ENCODE results near the gene AFP.

DNA sequence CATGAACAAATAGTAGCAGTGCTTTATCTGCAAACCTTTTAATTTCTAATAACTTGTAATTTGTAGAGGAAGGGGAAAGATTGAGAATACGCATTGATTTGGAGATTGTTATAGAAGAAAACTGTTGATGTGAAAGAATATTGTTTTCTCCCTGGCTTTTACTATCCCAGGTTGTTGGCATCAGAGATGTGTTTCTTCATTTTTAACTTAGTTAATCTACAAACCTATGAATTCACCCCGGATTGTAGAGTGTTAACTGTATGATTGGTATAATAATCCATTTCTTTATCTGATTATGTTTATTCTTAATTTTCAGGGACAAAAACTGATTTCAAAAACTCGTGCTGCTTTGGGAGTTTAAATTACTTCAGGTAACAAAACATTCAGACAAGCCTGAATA, 18.9 kb downstream of the AFP start:
- TF ChIP-seq POLR2A (IDR thresholded peaks at IDR 0.05; ENCODE audit: low read depth, low read length) (no peak), RAD21 (IDR thresholded peaks at IDR 0.05; ENCODE audit: low read length) (no peak), SMC3 (IDR thresholded peaks at IDR 0.05; ENCODE audit: low read depth, low read length) (no peak), MXI1 (IDR thresholded peaks at IDR 0.05; ENCODE audit: borderline replicate concordance, low read depth, low read length) (no peak), RCOR1 (IDR thresholded peaks at IDR 0.05; ENCODE audit: insufficient replicate concordance, low read length) (no peak), FOS (IDR thresholded peaks at IDR 0.05; ENCODE audit: low read depth, low read length) (no peak), NFE2L2 (IDR thresholded peaks at IDR 0.05; ENCODE audit: low read depth, low read length) (no peak), CEBPB (IDR thresholded peaks at IDR 0.05; ENCODE audit: low read depth, low read length) (no peak), RFX5 (IDR thresholded peaks at IDR 0.05; ENCODE audit: low read depth, low read length) (no peak)
- TF ChIP-seq, protein P1, sequence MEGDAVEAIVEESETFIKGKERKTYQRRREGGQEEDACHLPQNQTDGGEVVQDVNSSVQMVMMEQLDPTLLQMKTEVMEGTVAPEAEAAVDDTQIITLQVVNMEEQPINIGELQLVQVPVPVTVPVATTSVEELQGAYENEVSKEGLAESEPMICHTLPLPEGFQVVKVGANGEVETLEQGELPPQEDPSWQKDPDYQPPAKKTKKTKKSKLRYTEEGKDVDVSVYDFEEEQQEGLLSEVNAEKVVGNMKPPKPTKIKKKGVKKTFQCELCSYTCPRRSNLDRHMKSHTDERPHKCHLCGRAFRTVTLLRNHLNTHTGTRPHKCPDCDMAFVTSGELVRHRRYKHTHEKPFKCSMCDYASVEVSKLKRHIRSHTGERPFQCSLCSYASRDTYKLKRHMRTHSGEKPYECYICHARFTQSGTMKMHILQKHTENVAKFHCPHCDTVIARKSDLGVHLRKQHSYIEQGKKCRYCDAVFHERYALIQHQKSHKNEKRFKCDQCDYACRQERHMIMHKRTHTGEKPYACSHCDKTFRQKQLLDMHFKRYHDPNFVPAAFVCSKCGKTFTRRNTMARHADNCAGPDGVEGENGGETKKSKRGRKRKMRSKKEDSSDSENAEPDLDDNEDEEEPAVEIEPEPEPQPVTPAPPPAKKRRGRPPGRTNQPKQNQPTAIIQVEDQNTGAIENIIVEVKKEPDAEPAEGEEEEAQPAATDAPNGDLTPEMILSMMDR (conservative IDR thresholded peaks at IDR 0.05; ENCODE audit: low read depth, low read length), result no peak
- TF ChIP-seq, protein P2, sequence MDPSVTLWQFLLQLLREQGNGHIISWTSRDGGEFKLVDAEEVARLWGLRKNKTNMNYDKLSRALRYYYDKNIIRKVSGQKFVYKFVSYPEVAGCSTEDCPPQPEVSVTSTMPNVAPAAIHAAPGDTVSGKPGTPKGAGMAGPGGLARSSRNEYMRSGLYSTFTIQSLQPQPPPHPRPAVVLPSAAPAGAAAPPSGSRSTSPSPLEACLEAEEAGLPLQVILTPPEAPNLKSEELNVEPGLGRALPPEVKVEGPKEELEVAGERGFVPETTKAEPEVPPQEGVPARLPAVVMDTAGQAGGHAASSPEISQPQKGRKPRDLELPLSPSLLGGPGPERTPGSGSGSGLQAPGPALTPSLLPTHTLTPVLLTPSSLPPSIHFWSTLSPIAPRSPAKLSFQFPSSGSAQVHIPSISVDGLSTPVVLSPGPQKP (IDR thresholded peaks at IDR 0.05; ENCODE audit: borderline replicate concordance, low read depth, low read length), result no peak
